ENCODE results near the gene LINC00237.

Gene LINC00237

GRCh38 chr20:21106171-21107017 is at the start of gene LINC00237:
TSS of gene LINC00237 (minus strand) at chr20:21106358.
- H3K4me3 ChIP-seq (ENCODE audit: insufficient read depth, low read length, poor library complexity, severe bottlenecking), result no peak within 1 kb of the TSS
- no peaks in the 10 kb centered on the region for H3K36me3 ChIP-seq (ENCODE audit: low read length)
- H3F3A ChIP-seq (ENCODE audit: insufficient read depth), result no peaks in the 10 kb centered on the region
- no peak within 1 kb of the TSS for H3K27ac ChIP-seq (ENCODE audit: low read depth, low read length)
- H3K4me2 ChIP-seq (ENCODE audit: low read depth, low read length, poor library complexity, severe bottlenecking), result no peak within 1 kb of the TSS
- H3K27me3 ChIP-seq (ENCODE audit: low read length), result no peaks in the 10 kb centered on the region
- TF ChIP-seq, protein P1, sequence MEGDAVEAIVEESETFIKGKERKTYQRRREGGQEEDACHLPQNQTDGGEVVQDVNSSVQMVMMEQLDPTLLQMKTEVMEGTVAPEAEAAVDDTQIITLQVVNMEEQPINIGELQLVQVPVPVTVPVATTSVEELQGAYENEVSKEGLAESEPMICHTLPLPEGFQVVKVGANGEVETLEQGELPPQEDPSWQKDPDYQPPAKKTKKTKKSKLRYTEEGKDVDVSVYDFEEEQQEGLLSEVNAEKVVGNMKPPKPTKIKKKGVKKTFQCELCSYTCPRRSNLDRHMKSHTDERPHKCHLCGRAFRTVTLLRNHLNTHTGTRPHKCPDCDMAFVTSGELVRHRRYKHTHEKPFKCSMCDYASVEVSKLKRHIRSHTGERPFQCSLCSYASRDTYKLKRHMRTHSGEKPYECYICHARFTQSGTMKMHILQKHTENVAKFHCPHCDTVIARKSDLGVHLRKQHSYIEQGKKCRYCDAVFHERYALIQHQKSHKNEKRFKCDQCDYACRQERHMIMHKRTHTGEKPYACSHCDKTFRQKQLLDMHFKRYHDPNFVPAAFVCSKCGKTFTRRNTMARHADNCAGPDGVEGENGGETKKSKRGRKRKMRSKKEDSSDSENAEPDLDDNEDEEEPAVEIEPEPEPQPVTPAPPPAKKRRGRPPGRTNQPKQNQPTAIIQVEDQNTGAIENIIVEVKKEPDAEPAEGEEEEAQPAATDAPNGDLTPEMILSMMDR (IDR thresholded peaks at IDR 0.05; ENCODE audit: insufficient read depth, low read length, poor library complexity, severe bottlenecking), result no peak
- TF ChIP-seq EZH2phosphoT487 (conservative IDR thresholded peaks at IDR 0.05; ENCODE audit: low read length), result no peak
- no peaks in the 10 kb centered on the region for H3K9me2 ChIP-seq (replicated peaks; ENCODE audit: insufficient read depth, low read length)
- no peak within 1 kb of the TSS for H3K9ac ChIP-seq (ENCODE audit: low read length)
- H4K20me1 ChIP-seq (ENCODE audit: low read depth, low read length), result no peaks in the 10 kb centered on the region
- no peak within 1 kb of the TSS for H2AFZ ChIP-seq (ENCODE audit: low read depth, low read length, severe bottlenecking)
- H3K9me3 ChIP-seq (ENCODE audit: insufficient read depth, low read length), result no peaks in the 10 kb centered on the region
- H3K79me2 ChIP-seq (ENCODE audit: insufficient read depth, low read length), result no peaks in the 10 kb centered on the region

DNA sequence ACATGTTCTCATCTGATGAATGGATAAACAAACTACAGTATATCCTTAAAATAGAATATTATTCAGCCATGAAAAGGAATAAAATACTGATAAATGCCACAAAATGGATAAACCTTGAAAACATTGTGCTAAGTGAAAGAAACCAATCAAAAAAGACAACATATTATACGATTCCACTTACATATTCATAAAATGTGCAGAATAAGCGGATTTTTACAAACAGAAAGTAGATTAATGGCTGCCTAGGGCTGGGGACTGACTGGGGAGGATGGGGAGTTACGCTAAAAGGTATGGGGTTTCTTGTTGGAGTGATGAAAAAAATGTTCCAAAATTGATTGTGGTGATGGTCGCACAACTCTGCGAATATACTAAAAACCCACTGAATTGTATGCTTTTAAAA is 49.1 kb upstream of the LINC00237 start:
- Histone ChIP-seq H3K9me2 (replicated peaks; ENCODE audit: insufficient read depth, low read length) (no peaks in the 10 kb centered on the region), H3K36me3 (ENCODE audit: low read length) (no peaks in the 10 kb centered on the region), H3K27me3 (ENCODE audit: low read length) (no peaks in the 10 kb centered on the region), H3K9ac (ENCODE audit: low read length) (no peak overlapping the region), H3F3A (ENCODE audit: insufficient read depth) (no peaks in the 10 kb centered on the region), H2AFZ (ENCODE audit: low read depth, low read length, severe bottlenecking) (no peak overlapping the region), H3K79me2 (ENCODE audit: insufficient read depth, low read length) (no peaks in the 10 kb centered on the region), H3K9me3 (ENCODE audit: insufficient read depth, low read length) (no peaks in the 10 kb centered on the region), H4K20me1 (ENCODE audit: low read depth, low read length) (no peaks in the 10 kb centered on the region), H3K4me3 (ENCODE audit: insufficient read depth, low read length, poor library complexity, severe bottlenecking) (no peak overlapping the region), H3K27ac (ENCODE audit: low read depth, low read length) (no peak overlapping the region), H3K4me2 (ENCODE audit: low read depth, low read length, poor library complexity, severe bottlenecking) (no peak overlapping the region)
- no peak for TF ChIP-seq EZH2phosphoT487 (conservative IDR thresholded peaks at IDR 0.05; ENCODE audit: low read length)
- TF ChIP-seq, protein P1 (IDR thresholded peaks at IDR 0.05; ENCODE audit: insufficient read depth, low read length, poor library complexity, severe bottlenecking), result no peak

- Histone ChIP-seq H3K9me3 (ENCODE audit: insufficient read depth, low read length) (no peaks in the 10 kb centered on the region), H3K79me2 (ENCODE audit: insufficient read depth, low read length) (no peaks in the 10 kb centered on the region), H4K20me1 (ENCODE audit: low read depth, low read length) (no peaks in the 10 kb centered on the region), H3K9ac (ENCODE audit: low read length) (no peak overlapping the region), H3F3A (ENCODE audit: insufficient read depth) (no peaks in the 10 kb centered on the region), H3K4me2 (ENCODE audit: low read depth, low read length, poor library complexity, severe bottlenecking) (no peak overlapping the region), H3K27ac (ENCODE audit: low read depth, low read length) (no peak overlapping the region), H3K27me3 (ENCODE audit: low read length) (no peaks in the 10 kb centered on the region), H3K9me2 (replicated peaks; ENCODE audit: insufficient read depth, low read length) (no peaks in the 10 kb centered on the region), H2AFZ (ENCODE audit: low read depth, low read length, severe bottlenecking) (no peak overlapping the region), H3K36me3 (ENCODE audit: low read length) (no peaks in the 10 kb centered on the region), H3K4me3 (ENCODE audit: insufficient read depth, low read length, poor library complexity, severe bottlenecking) (no peak overlapping the region)
- TF ChIP-seq, protein P1 (IDR thresholded peaks at IDR 0.05; ENCODE audit: insufficient read depth, low read length, poor library complexity, severe bottlenecking), result no peak
- TF ChIP-seq EZH2phosphoT487 (conservative IDR thresholded peaks at IDR 0.05; ENCODE audit: low read length), result no peak
Measured at GRCh38 chr20:21154692-21155091, 48.5 kb upstream of the LINC00237 start.
